ENCODE data around the gene MAMDC4.
A peak's percentile ranks its signal among the peaks of the same experiment; 100 is the strongest.
"Not testable (repeated sequence)": the region's sequence is repeated elsewhere in the genome, so short reads cannot be mapped to it uniquely, and the experiment has no call there.

The MAMDC4 gene

DNA sequence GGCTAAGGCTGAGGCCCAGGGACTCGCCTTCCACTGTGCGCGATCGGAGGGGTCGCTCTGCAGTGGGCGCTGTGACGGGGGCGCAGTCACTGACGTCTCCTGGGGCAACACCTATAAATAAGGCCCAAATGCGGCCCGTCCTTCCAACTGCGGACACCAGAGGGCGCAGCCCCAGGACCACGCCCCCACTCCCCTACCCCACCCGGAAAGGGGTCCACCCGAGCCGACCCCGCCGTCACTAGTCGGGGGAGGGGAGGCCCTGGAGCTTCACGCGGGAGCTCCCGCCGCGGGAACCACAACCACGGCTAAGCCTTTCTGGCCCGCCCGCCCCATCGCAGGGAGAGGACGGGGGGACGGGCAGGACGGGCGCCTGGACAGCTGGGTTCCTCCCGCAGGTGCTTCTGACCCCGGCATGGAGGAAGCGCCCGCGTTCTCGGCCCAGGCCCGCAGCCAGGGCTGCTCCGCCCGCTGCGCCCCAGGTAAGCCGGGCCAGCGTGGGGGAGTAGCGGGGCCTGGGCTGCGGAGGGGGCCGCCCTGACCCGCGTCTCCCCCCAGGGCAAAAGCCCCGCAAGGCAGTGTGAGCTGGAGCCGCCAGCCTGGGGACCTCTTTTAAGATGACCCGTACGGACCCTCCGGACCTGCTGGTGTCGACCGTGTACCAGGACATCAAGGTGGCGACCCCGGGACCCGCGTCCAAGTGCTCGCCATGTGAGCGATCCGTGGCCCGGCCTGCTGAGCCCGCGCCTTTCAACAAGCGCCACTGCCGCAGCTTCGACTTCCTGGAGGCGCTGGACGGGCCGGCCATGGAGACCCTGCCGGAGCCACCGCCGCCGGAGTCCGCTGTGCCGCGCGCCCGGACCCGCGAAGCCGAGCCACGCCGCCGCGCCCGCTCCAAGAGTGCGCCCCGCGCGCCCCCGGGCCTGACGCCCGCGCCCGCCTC, 8.1 kb upstream of the MAMDC4 start:
- H3K9me3 ChIP-seq (ENCODE audit: control insufficient read depth, low read length); H3K4me3 ChIP-seq (ENCODE audit: low read length); H3K36me3 ChIP-seq (ENCODE audit: control insufficient read depth, insufficient read depth, low read length); H3K9ac ChIP-seq (ENCODE audit: low read length): not testable (repeated sequence)
- peaks cover 36% of the 10 kb centered on the region for H3K4me1 ChIP-seq (ENCODE audit: control insufficient read depth, insufficient read depth, low read length)
- peaks cover 33% of the 10 kb centered on the region for H3K27me3 ChIP-seq (ENCODE audit: control insufficient read depth, insufficient read depth, low read length)

- Histone ChIP-seq H3K9ac (ENCODE audit: low read length) (no peak overlapping the region), H3K9me3 (ENCODE audit: control insufficient read depth, low read length) (no peaks in the 10 kb centered on the region), H3K36me3 (ENCODE audit: control insufficient read depth, insufficient read depth, low read length) (no peaks in the 10 kb centered on the region), H3K27me3 (ENCODE audit: control insufficient read depth, insufficient read depth, low read length) (peaks cover 33% of the 10 kb centered on the region), H3K4me1 (ENCODE audit: control insufficient read depth, insufficient read depth, low read length) (peaks cover 40% of the 10 kb centered on the region), H3K4me3 (ENCODE audit: low read length) (no peak overlapping the region)
These were observed 7.2 kb upstream of the MAMDC4 start for GRCh38 chr9:136844761-136845464.

GRCh38 chr9:136845465-136846260, 6.5 kb upstream of the MAMDC4 start:
- Histone ChIP-seq H3K4me1 (ENCODE audit: control insufficient read depth, insufficient read depth, low read length) (peaks cover 42% of the 10 kb centered on the region), H3K9ac (ENCODE audit: low read length) (no peak overlapping the region), H3K9me3 (ENCODE audit: control insufficient read depth, low read length) (no peaks in the 10 kb centered on the region), H3K4me3 (ENCODE audit: low read length) (no peak overlapping the region), H3K36me3 (ENCODE audit: control insufficient read depth, insufficient read depth, low read length) (no peaks in the 10 kb centered on the region), H3K27me3 (ENCODE audit: control insufficient read depth, insufficient read depth, low read length) (peaks cover 33% of the 10 kb centered on the region)

DNA sequence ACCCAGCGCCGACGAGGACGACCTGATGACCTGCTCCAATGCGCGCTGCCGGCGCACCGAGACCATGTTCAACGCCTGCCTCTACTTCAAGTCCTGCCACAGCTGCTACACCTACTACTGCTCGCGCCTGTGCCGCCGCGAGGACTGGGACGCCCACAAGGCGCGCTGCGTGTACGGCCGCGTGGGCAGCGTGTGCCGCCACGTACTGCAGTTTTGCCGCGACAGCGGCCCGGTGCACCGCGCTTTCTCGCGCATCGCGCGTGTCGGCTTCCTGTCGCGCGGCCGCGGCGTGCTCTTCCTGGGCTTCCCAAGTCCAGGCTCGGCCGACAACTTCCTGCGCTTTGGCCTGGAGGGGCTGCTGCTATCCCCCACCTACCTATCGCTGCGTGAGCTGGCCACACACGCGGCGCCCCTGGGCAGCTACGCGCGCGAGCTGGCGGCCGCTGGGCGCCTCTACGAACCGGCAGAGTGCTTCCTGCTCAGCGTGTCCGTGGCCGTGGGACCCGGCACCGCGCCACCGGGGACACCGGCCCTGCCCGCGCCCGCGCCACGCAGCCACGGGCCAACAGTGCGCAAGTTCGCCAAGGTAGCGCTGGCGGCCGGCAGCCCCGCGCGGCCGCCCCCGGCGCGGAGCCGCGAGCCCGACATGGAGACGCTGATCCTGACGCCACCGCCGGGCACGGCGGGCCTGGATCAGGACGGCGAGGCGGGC, 5.6 kb upstream of the MAMDC4 start:
- Histone ChIP-seq H3K27me3 (ENCODE audit: control insufficient read depth, insufficient read depth, low read length) (peaks cover 33% of the 10 kb centered on the region), H3K9ac (ENCODE audit: low read length) (no peak overlapping the region), H3K36me3 (ENCODE audit: control insufficient read depth, insufficient read depth, low read length) (no peaks in the 10 kb centered on the region), H3K9me3 (ENCODE audit: control insufficient read depth, low read length) (no peaks in the 10 kb centered on the region), H3K4me1 (ENCODE audit: control insufficient read depth, insufficient read depth, low read length) (peaks cover 37% of the 10 kb centered on the region), H3K4me3 (ENCODE audit: low read length) (no peak overlapping the region)

- H3K4me3 ChIP-seq (ENCODE audit: low read length), result peak overlapping the region; percentile 27
- no peaks in the 10 kb centered on the region for H3K36me3 ChIP-seq (ENCODE audit: control insufficient read depth, insufficient read depth, low read length)
- H3K4me1 ChIP-seq (ENCODE audit: control insufficient read depth, insufficient read depth, low read length), result peaks cover 34% of the 10 kb centered on the region
- peak overlapping the region; percentile 46 for H3K9ac ChIP-seq (ENCODE audit: low read length)
- peaks cover 33% of the 10 kb centered on the region for H3K27me3 ChIP-seq (ENCODE audit: control insufficient read depth, insufficient read depth, low read length)
- H3K9me3 ChIP-seq (ENCODE audit: control insufficient read depth, low read length), result no peaks in the 10 kb centered on the region
These were observed 4.9 kb upstream of the MAMDC4 start for GRCh38 chr9:136847088-136847825.

DNA sequence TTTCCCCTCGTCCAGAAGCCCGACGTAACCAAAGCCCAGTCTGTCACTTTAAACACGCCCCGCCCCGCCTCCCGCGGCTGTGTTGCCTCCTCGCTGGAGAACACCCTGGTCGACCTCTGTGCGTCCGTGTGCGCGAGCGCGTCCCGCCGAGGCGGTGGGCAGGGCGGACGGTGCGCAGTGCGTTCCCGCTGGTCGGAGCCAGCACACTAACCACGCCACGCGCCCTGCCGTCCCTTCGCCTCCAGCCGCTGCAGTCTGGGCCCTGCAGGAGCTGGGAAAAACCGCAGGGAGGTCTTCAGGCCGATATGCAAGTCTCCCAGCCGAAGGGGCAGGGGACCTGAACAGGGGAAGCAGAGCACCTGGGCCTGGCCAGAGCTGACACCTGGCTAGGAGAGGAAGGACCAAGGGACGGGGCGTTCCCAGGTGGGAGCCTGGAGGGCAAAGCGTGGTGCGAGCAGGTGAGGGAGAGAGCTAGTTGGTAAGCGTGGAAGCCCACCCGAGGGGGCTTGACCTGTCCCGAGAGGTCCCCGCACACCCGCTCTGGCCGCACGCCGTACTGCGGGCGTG, 4.2 kb upstream of the MAMDC4 start:
- peak overlapping the region; percentile 27 for H3K4me3 ChIP-seq (ENCODE audit: low read length)
- no peaks in the 10 kb centered on the region for H3K9me3 ChIP-seq (ENCODE audit: control insufficient read depth, low read length)
- H3K36me3 ChIP-seq (ENCODE audit: control insufficient read depth, insufficient read depth, low read length), result no peaks in the 10 kb centered on the region
- H3K27me3 ChIP-seq (ENCODE audit: control insufficient read depth, insufficient read depth, low read length), result peaks cover 33% of the 10 kb centered on the region
- peaks cover 29% of the 10 kb centered on the region for H3K4me1 ChIP-seq (ENCODE audit: control insufficient read depth, insufficient read depth, low read length)
- peak overlapping the region; percentile 46 for H3K9ac ChIP-seq (ENCODE audit: low read length)

DNA sequence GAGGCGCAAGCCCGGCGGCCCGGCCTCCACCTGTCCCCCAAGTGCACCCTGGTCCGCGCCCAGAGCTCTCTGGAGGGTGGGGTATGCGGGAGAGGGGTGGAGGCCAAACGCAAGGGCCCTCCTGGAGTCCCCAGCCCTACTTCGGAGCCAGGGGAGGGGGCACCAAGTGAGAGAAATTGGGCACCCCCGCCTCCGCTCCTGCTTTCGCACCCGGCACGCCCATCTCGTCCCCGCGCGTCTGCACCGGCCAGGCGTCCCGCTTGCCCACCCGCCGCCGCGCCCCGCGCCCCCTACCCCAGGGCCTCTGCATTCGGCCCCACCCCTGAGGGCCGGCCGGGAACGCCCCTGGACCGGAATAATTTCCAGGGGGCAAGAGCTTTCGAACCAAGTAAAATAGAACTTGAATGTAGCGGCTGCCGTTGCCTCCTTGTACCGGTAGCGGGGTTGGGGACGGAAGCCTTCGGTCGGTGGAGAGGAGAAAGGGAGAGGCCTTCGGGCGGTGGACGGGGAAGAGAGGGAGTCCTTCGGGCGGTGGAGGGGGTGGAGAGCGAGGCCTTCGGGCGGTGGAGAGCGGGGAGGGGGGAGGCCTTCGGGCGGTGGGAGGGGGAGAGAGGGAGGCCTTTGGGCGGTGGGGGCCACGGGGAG, 3.6 kb upstream of the MAMDC4 start:
- H3K9me3 ChIP-seq (ENCODE audit: control insufficient read depth, low read length), result no peaks in the 10 kb centered on the region
- H3K36me3 ChIP-seq (ENCODE audit: control insufficient read depth, insufficient read depth, low read length), result no peaks in the 10 kb centered on the region
- peak overlapping the region; percentile 27 for H3K4me3 ChIP-seq (ENCODE audit: low read length)
- H3K4me1 ChIP-seq (ENCODE audit: control insufficient read depth, insufficient read depth, low read length), result peaks cover 23% of the 10 kb centered on the region
- H3K27me3 ChIP-seq (ENCODE audit: control insufficient read depth, insufficient read depth, low read length), result peaks cover 33% of the 10 kb centered on the region
- H3K9ac ChIP-seq (ENCODE audit: low read length), result peak overlapping the region; percentile 46

GRCh38 chr9:136849038-136849959, 2.8 kb upstream of the MAMDC4 start, which contains the start of gene PHPT1:
Gene PHPT1 (plus strand): TSS chr9:136849409. CDS start chr9:136849431, 22 bp downstream.
- Histone ChIP-seq H3K36me3 (ENCODE audit: control insufficient read depth, insufficient read depth, low read length) (no peaks in the 10 kb centered on the region), H3K9me3 (ENCODE audit: control insufficient read depth, low read length) (no peaks in the 10 kb centered on the region), H3K9ac (ENCODE audit: low read length) (peak within 1 kb of the TSS; percentile 62), H3K4me3 (ENCODE audit: low read length) (peak within 1 kb of the TSS; percentile 41), H3K4me1 (ENCODE audit: control insufficient read depth, insufficient read depth, low read length) (peaks cover 28% of the 10 kb centered on the region), H3K27me3 (ENCODE audit: control insufficient read depth, insufficient read depth, low read length) (peaks cover 28% of the 10 kb centered on the region)

- Histone ChIP-seq H3K9me3 (ENCODE audit: control insufficient read depth, low read length) (no peaks in the 10 kb centered on the region), H3K36me3 (ENCODE audit: control insufficient read depth, insufficient read depth, low read length) (no peaks in the 10 kb centered on the region), H3K4me1 (ENCODE audit: control insufficient read depth, insufficient read depth, low read length) (peaks cover 34% of the 10 kb centered on the region), H3K9ac (ENCODE audit: low read length) (peak overlapping the region; percentile 62), H3K27me3 (ENCODE audit: control insufficient read depth, insufficient read depth, low read length) (peaks cover 24% of the 10 kb centered on the region), H3K4me3 (ENCODE audit: low read length) (no peak overlapping the region)
These were observed 1.9 kb upstream of the MAMDC4 start for GRCh38 chr9:136849960-136850865.

Data from mucosa of stomach (tissue), 1 donor.